22Rv1 (cell line): Measurements from ENCODE around the gene PLA2R1.

ENCODE experiments used
- H3K27ac ChIP-seq: fragments of 450-650 bp; 2 replicates; pipeline ENCODE4 v1.5.1; 2017
- ZFX ChIP-seq: fragments of 450-650 bp; IDR thresholded peaks from 2 replicates; pipeline ENCODE4 v1.6.1; 2017; ENCODE audit warnings: antibody characterized with exemption, borderline replicate concordance
- TF ChIP-seq, protein P1 (sequence below): fragments of 450-650 bp; IDR thresholded peaks from 2 replicates; pipeline ENCODE4 v1.5.1; 2017; ENCODE audit warnings: mild to moderate bottlenecking

Gene PLA2R1

DNA sequence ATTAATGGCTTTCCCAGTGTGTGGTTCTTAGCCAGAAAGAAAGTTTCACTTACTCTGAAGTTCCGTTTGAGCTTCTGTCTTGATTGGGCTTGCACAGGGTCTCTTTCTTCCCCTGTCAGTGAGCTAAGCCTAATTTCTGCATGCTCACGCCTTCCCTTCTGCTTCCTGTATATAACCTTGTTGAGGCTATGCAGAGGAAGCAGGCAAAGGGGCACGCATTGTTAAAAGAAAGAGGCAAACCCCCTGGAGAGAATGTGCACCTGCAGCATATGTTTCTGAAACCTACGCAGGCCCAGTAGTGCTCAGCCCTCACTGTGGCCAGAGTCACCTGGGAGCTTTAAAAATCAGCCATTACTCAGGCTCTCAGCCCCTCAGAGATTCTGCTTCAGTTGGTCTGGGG, 14.5 kb upstream of the PLA2R1 start:
- no peak for TF ChIP-seq ZFX
- TF ChIP-seq, protein P1, sequence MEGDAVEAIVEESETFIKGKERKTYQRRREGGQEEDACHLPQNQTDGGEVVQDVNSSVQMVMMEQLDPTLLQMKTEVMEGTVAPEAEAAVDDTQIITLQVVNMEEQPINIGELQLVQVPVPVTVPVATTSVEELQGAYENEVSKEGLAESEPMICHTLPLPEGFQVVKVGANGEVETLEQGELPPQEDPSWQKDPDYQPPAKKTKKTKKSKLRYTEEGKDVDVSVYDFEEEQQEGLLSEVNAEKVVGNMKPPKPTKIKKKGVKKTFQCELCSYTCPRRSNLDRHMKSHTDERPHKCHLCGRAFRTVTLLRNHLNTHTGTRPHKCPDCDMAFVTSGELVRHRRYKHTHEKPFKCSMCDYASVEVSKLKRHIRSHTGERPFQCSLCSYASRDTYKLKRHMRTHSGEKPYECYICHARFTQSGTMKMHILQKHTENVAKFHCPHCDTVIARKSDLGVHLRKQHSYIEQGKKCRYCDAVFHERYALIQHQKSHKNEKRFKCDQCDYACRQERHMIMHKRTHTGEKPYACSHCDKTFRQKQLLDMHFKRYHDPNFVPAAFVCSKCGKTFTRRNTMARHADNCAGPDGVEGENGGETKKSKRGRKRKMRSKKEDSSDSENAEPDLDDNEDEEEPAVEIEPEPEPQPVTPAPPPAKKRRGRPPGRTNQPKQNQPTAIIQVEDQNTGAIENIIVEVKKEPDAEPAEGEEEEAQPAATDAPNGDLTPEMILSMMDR: no peak
- no peak overlapping the region for H3K27ac ChIP-seq

DNA sequence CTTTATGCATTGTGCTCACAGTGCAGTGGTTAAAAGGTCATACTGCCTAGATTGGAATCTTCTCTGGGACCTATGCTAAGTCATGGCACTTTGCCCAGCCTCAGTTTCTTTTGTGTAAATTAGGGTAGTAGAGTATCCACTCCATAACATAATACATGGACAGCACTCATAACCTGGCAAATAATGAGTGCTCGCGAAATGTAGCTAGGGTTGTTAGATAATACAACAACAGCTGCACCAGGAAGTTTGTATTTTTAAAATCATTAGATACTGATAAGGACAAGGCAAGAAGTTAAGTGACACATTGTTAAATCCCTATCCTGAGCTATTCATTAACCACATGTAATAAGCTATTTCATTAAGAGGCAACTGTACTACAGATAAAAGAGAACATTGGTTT, 13.8 kb upstream of the PLA2R1 start:
- no peak overlapping the region for H3K27ac ChIP-seq
- TF ChIP-seq, protein P1: no peak
- TF ChIP-seq ZFX: no peak

DNA sequence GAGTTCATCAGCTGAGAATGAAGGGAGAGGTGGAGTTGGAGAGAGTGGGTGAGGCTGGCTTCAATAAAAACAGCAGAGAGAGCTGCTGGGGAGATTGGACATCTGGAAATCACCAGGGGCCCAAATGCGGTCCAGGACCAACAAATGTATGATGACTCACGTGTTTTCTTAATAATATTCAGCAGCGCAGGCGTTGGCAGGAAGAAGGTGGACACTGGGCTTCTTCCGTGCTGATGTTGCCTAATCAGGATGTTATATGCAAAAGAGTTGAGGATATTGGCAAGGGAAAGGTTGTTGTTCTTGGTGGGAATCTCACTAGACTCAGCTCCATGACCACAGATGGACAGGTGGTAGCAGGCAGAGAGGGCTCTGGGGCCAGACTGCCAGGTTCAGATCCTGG, 12.8 kb upstream of the PLA2R1 start:
- no peak for TF ChIP-seq ZFX
- TF ChIP-seq, protein P1: no peak
- H3K27ac ChIP-seq: no peak overlapping the region

DNA sequence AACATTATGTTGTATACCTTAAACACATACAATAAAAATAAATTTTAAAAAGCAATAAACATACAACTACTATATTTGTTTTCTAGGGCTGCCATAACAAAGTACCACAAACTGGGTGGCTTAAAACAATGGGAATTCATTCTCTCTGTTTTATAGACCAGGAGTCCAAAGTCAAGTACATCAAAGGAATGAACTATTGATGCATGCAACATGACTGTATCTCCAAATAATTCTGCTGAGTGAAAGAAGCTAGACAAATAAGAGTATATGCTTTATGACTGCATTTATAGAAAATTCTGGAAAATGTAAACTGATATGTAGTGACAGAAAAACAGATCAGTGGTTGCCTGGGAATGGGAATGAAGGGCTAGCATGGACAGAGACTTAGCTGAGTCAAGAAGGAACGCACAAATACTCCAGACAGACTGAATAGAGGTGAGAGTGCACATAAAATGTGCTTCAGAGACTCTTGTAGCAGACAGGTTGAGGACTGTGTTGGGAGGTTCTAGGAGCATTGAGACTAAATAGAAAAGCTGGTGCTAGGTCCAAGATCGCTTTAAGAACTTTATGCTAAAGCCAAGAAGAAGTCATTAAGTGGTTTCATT, 11.0 kb upstream of the PLA2R1 start:
- H3K27ac ChIP-seq: no peak overlapping the region
- TF ChIP-seq, protein P1: no peak
- TF ChIP-seq ZFX: no peak

DNA sequence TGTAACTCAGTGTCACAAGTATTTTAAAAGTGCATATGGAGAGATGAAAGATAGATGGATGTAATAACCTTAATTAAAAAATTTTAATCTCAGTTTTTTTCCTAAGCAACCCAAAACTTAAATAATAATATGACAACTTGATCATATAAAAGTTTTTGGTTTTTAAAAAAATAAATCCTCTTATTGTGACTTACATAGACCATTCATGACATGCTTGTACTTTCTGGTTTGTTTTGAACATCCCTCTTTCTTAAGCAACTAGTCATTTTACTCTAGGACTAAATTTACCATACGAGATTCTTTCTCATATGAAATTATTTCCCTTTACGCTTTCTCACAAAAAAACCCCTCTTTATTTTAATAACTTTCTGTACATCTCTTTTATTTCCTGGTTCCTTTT, 6.5 kb upstream of the PLA2R1 start:
- no peak overlapping the region for H3K27ac ChIP-seq
- no peak for TF ChIP-seq ZFX
- TF ChIP-seq, protein P1: no peak

DNA sequence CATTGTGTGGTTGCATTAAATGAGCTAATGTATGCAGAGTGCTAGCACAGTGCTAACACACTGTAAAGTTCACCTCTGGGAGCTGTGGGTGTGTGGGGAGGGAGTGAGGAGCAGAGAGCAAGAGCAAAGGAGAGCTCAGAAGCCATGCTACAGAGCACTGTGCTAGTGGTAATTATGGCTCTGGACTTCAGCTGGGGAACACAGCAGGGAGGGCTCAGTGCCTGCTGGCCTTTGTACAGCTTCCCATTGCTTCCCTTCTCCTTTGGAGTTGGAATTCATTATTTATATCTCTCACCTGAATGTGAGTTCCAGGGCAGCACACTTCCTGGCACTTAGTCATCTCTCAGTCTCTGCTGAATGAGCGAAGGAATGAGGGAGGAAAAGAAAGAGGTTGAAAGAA, 2.5 kb upstream of the PLA2R1 start:
- H3K27ac ChIP-seq: no peak overlapping the region
- no peak for TF ChIP-seq ZFX
- TF ChIP-seq, protein P1: no peak

DNA sequence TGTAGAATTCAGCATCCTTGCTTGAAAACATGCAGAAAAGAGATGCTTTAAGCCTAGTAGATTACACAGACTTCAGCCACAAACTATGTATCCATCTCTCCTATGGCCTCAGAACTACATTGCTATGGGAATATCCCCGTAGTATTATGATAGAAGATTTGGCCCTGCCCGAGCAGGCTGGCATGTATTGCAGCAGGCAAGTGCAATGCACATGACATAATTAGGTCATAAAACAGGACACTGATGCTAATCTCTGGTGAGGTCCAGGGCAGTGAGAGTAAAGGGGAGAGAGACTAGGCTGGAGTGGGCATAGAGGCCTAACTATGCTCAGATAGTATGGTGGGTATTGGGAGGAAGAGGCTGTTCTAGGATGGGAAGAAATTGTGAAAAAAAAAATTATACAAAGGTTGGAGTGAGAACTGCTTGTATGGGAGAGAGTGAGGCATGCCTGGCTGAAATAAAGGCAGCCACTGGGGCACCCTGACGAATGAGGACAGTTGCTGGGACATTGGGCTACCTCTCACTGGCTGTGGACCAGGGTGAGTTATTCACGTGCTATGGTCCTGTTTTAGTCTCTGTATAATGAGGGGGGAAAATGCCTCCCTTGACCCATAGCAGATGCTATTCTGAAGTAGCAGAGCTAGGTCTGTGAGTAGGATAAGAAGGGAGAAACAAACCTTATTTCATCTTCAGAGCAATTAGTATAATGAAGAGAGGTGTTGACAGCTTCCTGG, 1.6 kb upstream of the PLA2R1 start:
- no peak overlapping the region for H3K27ac ChIP-seq
- TF ChIP-seq, protein P1: no peak
